Stromal cell of bone marrow (primary cell): ENCODE measurements around the gene TIGD2.
A peak's percentile ranks its signal among the peaks of the same experiment; 100 is the strongest.
"Not testable (repeated sequence)": the region's sequence is repeated elsewhere in the genome, so short reads cannot be mapped to it uniquely, and the experiment has no call there.

ENCODE experiments used
- DNase-seq: peaks from one replicate; pipeline ENCODE4 v3.0.0-alpha.2; 2012; ENCODE audit warnings: low read depth

TIGD2 gene

GRCh38 chr4:89119836-89120235 is 8.5 kb downstream of the TIGD2 start:
- DNase-seq = no peak

GRCh38 chr4:89121387-89122068 is 10.2 kb downstream of the TIGD2 start:
- no peak for DNase-seq

- DNase-seq = no peak
These were observed 12.1 kb downstream of the TIGD2 start for GRCh38 chr4:89123451-89123851.

- DNase-seq = no peak
These were observed 14.8 kb downstream of the TIGD2 start for GRCh38 chr4:89125901-89126782.

- no peak for DNase-seq
These were observed 17.8 kb downstream of the TIGD2 start for GRCh38 chr4:89129080-89129640.

- peak; percentile 68 for DNase-seq
These were observed 23.5 kb downstream of the TIGD2 start for GRCh38 chr4:89134775-89135319.

GRCh38 chr4:89136525-89136924 is 25.2 kb downstream of the TIGD2 start:
- no peak for DNase-seq

- DNase-seq = no peak
These were observed 25.9 kb downstream of the TIGD2 start for GRCh38 chr4:89137231-89137630.

GRCh38 chr4:89137695-89138094 is 26.4 kb downstream of the TIGD2 start:
- DNase-seq = no peak

GRCh38 chr4:89140168-89140759 is 28.9 kb downstream of the TIGD2 start:
- DNase-seq = no peak

- no peak for DNase-seq
These were observed 31.6 kb downstream of the TIGD2 start for GRCh38 chr4:89142691-89143669.

- DNase-seq = not testable (repeated sequence)
These were observed 33.3 kb downstream of the TIGD2 start for GRCh38 chr4:89144652-89145051.

- DNase-seq = no peak
These were observed 34.9 kb downstream of the TIGD2 start for GRCh38 chr4:89146196-89146595.

- DNase-seq = no peak
These were observed 41.6 kb downstream of the TIGD2 start for GRCh38 chr4:89152972-89153371.

GRCh38 chr4:89156174-89156914 is 45.0 kb downstream of the TIGD2 start:
- DNase-seq = no peak

- no peak for DNase-seq
These were observed 46.2 kb downstream of the TIGD2 start for GRCh38 chr4:89157488-89158024.

GRCh38 chr4:89158884-89159503 is 47.7 kb downstream of the TIGD2 start:
- DNase-seq = peak; percentile 31

GRCh38 chr4:89160806-89161205 is 49.5 kb downstream of the TIGD2 start:
- no peak for DNase-seq

- DNase-seq = peak; percentile 41
These were observed 50.5 kb downstream of the TIGD2 start for GRCh38 chr4:89161841-89162240.

- no peak for DNase-seq
These were observed 51.2 kb downstream of the TIGD2 start for GRCh38 chr4:89162496-89162895.
